Tibial nerve (tissue), 4 donors: ENCODE results near the gene MRPS17. TPM values are rescaled to one million over a fixed set of nuclear protein-coding genes. Genes with fewer than 3 reads are reported as not detected.

ENCODE experiments used
- DNase-seq, 2 donors: peaks; one replicate each; pipeline ENCODE4 v3.0.0-alpha.2; 2019; ENCODE audit warnings: low spot score in 2 of 2
- H3K27ac ChIP-seq, 4 donors: fragments of 200-600 bp; sonication (generic) in 3 of 4; one replicate each; pipeline ENCODE4 v1.5.1; 2017 to 2019; ENCODE audit warnings: mild to moderate bottlenecking in 1 of 4
- H3K27me3 ChIP-seq, 2 donors: fragments of 200-600 bp; sonication (generic) in 1 of 2; one replicate each; pipeline versions ENCODE4 v1.5.1 to v1.6.0; 2017 to 2019
- H3K36me3 ChIP-seq, 3 donors: fragments of 200-600 bp; sonication (generic); one replicate each; pipeline ENCODE4 v1.5.1; 2018 to 2019
- H3K4me1 ChIP-seq, 4 donors: fragments of 200-600 bp; sonication (generic) in 3 of 4; one replicate each; pipeline ENCODE4 v1.5.1; 2017 to 2019
- H3K4me3 ChIP-seq, 4 donors: fragments of 200-600 bp; sonication (generic) in 3 of 4; one replicate each; pipeline ENCODE4 v1.5.1; 2017 to 2019; ENCODE audit warnings: mild to moderate bottlenecking in 1 of 4, moderate library complexity in 1 of 4
- H3K9me3 ChIP-seq, 4 donors: fragments of 200-600 bp; sonication (generic) in 3 of 4; one replicate each; pipeline ENCODE4 v1.5.1; 2017 to 2019
- CTCF ChIP-seq, 5 experiments: fragments of 200-600 bp in 3 of 5; fragments of 450-650 bp in 2 of 5; sonication (generic) in 3 of 5; IDR thresholded peaks; one replicate each; pipeline ENCODE4 v1.5.1; 2016 to 2019; ENCODE audit warnings: antibody characterized with exemption in 5 of 5, mild to moderate bottlenecking in 3 of 5, moderate library complexity in 2 of 5
- EP300 ChIP-seq, 2 donors: sonication (generic); formaldehyde crosslinking; IDR thresholded peaks; one replicate each; pipeline ENCODE4 v1.6.1; 2017; ENCODE audit warnings: antibody characterized with exemption in 2 of 2, mild to moderate bottlenecking in 1 of 2
- POLR2A ChIP-seq, 2 donors: fragments of 450-650 bp; IDR thresholded peaks; one replicate each; pipeline ENCODE4 v1.6.1; 2017; ENCODE audit warnings: antibody characterized with exemption in 2 of 2, mild to moderate bottlenecking in 2 of 2, moderate library complexity in 2 of 2
- WGBS, 2 donors: methylation state at CpG; one replicate each; pipeline ENCODE4 v1.1.5; 2018; 5-methylcytosine and 5-hydroxymethylcytosine counted together
- total RNA-seq, 4 donors: library from RNA; depleted of rRNA; stranded (reverse); fragments of >200 nt; gene quantifications; one replicate each; pipeline ENCODE4 v1.1.0, GENCODE V29; 2016

The MRPS17 gene
- 1 to 10 TPM; 2.2 to 7.5 (median 3.8) TPM for total RNA-seq

GRCh38 chr7:55951637-55952351 is at the start of gene MRPS17:
Gene MRPS17 (plus strand): TSS chr7:55951877. CDS start chr7:55953196, 1,319 bp downstream.
- H3K4me1 ChIP-seq = peaks cover 0 to 22% (median 3%) of the 10 kb centered on the region in 4 donors
- peak; percentile 72 to 79 for DNase-seq
- no peaks in the 10 kb centered on the region for H3K9me3 ChIP-seq
- WGBS, 2 donors = 1 to 2% methylated on average over 40 to 44 of the region's 53 CpGs
- H3K36me3 ChIP-seq = peaks cover 0 to 34% (median 0%) of the 10 kb centered on the region in 3 donors
- TF ChIP-seq CTCF (IDR thresholded peaks at IDR 0.05) = no peak
- peak; percentile 52 to 89 for TF ChIP-seq EP300 (IDR thresholded peaks at IDR 0.05)
- peak; percentile 11 to 40 for TF ChIP-seq POLR2A (IDR thresholded peaks at IDR 0.05)
- no peaks in the 10 kb centered on the region for H3K27me3 ChIP-seq
- peak within 1 kb of the TSS; percentile 50 to 95 (median 86) for H3K4me3 ChIP-seq
- H3K27ac ChIP-seq = peak within 1 kb of the TSS; percentile 61 to 91 (median 82)

DNA sequence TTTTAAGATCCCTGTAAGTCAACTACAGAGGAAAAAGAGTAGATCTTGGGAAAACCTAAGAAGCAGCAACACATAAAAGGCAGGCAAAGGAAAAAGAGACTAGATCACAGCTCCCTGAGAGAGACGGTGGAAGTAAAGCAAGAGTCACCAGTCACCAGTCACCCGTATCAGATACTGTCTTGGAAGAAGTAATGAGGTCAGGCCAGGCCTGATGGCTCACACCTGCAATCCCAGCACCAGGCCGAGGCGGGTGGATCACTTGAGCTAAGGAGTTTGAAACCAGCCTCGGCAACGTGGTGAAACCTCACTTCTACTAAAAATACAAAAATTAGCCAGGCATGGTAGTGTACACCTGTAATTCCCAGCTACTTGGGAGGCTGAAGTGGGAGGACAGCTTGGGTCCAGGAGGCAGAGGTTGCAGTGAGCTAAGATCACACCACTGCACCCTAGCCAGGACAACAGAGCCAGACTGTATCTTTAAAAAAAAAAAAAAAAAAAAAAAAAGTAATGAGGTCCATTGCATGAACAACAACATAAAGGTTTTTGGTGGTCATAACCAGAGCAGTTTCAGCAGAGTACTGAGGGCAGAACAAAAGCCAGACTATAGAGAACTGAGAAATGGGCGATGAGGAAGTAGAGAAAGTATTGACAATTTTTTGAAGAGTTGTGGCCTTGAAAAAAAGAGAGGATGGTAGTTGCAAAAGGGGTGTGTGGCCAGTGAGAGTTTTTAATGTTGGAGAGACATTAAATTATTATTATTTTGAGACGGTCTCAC is 47.5 kb upstream of the MRPS17 start:
- Histone ChIP-seq H3K36me3 (peaks cover 0 to 46% (median 0%) of the 10 kb centered on the region in 3 donors), H3K27ac (no peak overlapping the region), H3K9me3 (peaks cover 0 to 3% (median 0%) of the 10 kb centered on the region in 4 donors), H3K27me3 (no peaks in the 10 kb centered on the region), H3K4me1 (no peaks in the 10 kb centered on the region), H3K4me3 (no peak overlapping the region)
- DNase-seq = no peak
- no peak for TF ChIP-seq EP300 (IDR thresholded peaks at IDR 0.05)
- TF ChIP-seq POLR2A (IDR thresholded peaks at IDR 0.05) = no peak
- TF ChIP-seq CTCF (IDR thresholded peaks at IDR 0.05) = no peak
- WGBS, 2 donors = 78 to 82% methylated on average over 8 of the region's 8 CpGs

GRCh38 chr7:55912748-55913158 is 38.9 kb upstream of the MRPS17 start:
- H3K36me3 ChIP-seq = peaks cover 0 to 59% (median 0%) of the 10 kb centered on the region in 3 donors
- no peak for TF ChIP-seq CTCF (IDR thresholded peaks at IDR 0.05)
- TF ChIP-seq EP300 (IDR thresholded peaks at IDR 0.05) = no peak
- no peak for TF ChIP-seq POLR2A (IDR thresholded peaks at IDR 0.05)
- DNase-seq = no peak
- WGBS, 2 donors = 37 to 42% methylated on average over 3 of the region's 3 CpGs
- no peaks in the 10 kb centered on the region for H3K4me1 ChIP-seq
- H3K4me3 ChIP-seq = no peak overlapping the region
- H3K9me3 ChIP-seq = no peaks in the 10 kb centered on the region
- no peaks in the 10 kb centered on the region for H3K27me3 ChIP-seq
- H3K27ac ChIP-seq = no peak overlapping the region

DNA sequence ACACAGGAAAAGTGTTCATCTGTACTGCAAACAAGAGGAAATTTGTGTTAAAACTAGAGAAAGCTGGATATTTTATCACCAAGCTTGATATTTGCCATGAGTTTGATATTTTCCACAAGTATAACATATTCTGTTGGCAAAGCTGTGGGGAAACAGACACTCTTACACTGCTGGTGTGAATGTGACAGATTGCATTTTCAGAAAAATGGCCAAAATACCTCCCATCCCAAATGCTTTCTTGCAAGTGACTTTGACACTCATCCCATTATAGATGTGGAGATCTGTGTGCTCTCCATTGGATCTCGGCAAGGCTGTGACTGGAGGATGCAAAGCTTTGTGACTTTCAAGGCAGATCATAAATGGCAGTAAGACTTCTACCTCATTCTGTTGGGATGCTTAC is 33.9 kb upstream of the MRPS17 start:
- H3K27ac ChIP-seq = no peak overlapping the region
- no peaks in the 10 kb centered on the region for H3K27me3 ChIP-seq
- no peak overlapping the region for H3K4me3 ChIP-seq
- no peaks in the 10 kb centered on the region for H3K4me1 ChIP-seq
- no peaks in the 10 kb centered on the region for H3K9me3 ChIP-seq
- peaks cover 0 to 60% (median 0%) of the 10 kb centered on the region in 3 donors for H3K36me3 ChIP-seq
- TF ChIP-seq CTCF (IDR thresholded peaks at IDR 0.05) = no peak
- TF ChIP-seq EP300 (IDR thresholded peaks at IDR 0.05) = no peak
- no peak for TF ChIP-seq POLR2A (IDR thresholded peaks at IDR 0.05)
- 89 to 94% methylated on average over 1 of the region's 1 CpG for WGBS, 2 donors
- DNase-seq = no peak
